ENCODE measurements around the gene UBR3.
"Not testable (repeated sequence)": the region's sequence is repeated elsewhere in the genome, so short reads cannot be mapped to it uniquely, and the experiment has no call there.

UBR3 gene

GRCh38 chr2:169955940-169956339 lies 128.7 kb downstream of the UBR3 start:
- DNase-seq, result no peak

- DNase-seq, result not testable (repeated sequence)
Observed at GRCh38 chr2:169957219-169957618, 130.0 kb downstream of the UBR3 start.

- DNase-seq, result no peak
Observed at GRCh38 chr2:169961911-169962310, 134.7 kb downstream of the UBR3 start.

DNA sequence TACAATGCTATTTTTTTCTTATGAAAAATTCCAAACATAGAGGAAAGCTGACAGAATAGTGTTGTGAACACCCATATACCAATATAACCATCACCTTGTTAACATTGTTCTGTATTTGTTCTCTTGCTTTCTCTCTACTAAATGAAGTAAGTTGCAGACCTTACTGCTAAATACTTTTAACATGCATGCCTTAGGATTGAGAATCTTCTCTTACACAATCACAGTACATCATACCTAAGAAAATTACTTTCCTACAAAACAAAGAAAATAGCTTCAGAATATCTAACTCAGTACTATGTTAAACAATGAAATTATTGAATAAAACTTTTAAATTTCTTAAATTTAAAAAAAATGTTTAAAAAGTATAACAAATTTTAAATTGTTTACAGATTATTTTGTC lies 136.5 kb downstream of the UBR3 start:
- DNase-seq, result no peak

GRCh38 chr2:169964740-169965139 lies 137.5 kb downstream of the UBR3 start:
- DNase-seq, result no peak

DNA sequence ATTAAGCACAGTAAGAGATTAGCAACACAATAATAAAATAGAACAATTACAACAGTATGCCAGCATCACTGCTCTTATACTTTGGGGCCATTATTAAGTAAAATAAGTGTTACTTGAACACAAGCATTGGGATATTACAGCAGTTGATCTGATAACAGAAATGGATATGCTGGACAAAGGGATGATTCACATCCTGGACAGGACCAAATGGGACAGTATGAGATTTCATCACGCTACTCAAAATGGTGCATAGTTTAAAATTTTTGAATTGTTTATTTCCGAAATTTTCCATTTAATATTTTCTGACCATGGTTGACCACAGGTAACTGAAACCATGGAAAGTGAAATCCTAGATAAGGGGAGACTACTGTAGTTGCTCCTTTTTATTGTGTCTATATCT lies 138.2 kb downstream of the UBR3 start:
- no peak for DNase-seq

GRCh38 chr2:169966454-169966853 lies 139.2 kb downstream of the UBR3 start:
- no peak for DNase-seq

GRCh38 chr2:169968743-169969142 lies 141.5 kb downstream of the UBR3 start:
- no peak for DNase-seq

GRCh38 chr2:169975221-169975620 lies 148.0 kb downstream of the UBR3 start:
- no peak for DNase-seq

- DNase-seq, result no peak
Observed at GRCh38 chr2:169976335-169976851, 149.1 kb downstream of the UBR3 start.

DNA sequence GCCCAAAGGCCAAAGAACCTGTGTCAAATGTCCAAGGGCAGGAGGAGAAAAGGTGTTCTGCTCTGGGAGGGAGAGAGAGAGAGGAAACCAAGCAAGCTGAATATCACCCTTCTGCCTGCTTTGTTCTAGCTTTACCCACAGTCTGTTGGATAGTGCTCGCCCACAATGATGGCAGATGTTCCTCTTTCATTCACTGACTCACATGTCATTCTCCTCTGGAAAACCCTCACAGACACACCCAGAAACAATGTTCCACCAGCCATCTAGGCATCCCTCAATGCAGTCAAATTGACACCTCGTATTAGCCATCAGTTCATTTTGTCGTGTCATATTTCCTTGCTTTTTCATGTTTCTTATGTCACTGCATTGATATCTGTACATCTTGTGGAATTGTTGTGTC lies 150.3 kb downstream of the UBR3 start:
- no peak for DNase-seq

GRCh38 chr2:169978402-169979017 lies 151.3 kb downstream of the UBR3 start:
- no peak for DNase-seq

- DNase-seq, result no peak
Observed at GRCh38 chr2:169979025-169979424, 151.8 kb downstream of the UBR3 start.

- DNase-seq, result no peak
Observed at GRCh38 chr2:169980001-169980400, 152.7 kb downstream of the UBR3 start.

DNA sequence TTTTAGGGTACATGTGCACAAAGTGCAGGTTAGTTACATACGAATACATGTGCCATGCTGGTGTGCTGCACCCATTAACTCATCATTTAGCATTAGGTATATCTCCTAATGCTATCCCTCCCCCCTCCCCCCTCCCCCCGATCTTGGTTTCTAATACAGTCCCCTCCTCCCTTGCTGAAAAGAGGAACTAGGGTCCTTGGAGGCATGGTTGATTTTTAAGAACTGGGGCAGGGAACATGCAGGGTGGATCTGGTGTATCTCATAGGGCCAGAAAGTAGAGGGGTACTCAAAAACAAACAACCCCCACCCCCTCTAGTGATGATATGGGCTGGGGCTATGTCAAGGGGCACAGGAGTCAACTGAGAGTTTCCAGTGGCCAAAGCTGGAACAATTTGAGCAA lies 153.4 kb downstream of the UBR3 start:
- no peak for DNase-seq

DNA sequence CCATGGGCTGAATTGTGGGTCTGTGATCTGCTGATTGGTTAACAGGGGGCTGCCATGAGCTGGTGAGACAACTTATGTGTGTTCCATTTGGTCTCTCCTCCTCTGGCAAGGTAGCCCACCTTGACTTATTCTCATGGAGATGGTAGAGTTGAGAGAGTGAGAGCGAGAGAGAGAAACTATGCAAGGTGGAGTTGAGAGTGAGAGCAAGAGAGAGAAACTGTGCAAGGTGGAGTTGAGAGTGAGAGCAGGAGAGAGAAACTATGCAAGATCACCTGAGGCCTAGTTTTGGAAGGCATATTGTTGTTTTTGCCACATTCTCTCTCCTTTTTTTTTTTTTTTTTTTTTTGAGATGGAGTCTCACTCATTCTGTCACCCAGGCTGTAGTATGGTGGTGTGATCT lies 155.7 kb downstream of the UBR3 start:
- DNase-seq, result no peak

DNA sequence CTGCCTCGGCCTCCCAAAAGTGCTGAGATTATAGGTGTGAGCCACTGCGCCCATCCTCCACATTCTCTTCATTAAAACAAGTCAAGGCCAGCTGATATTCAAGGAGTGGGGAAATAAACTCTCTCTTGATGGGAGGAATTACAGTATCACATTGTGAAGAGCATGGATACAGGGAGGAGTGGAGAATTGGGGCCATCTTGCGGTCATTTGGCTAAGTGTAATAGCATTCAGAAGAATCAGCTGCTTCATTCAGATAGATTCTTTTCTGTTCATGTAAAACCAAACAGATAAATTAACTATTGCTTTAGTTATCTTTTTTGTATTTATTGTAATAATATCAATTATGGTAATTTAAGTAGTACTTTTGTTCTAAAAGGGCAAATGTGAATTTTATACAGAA lies 156.3 kb downstream of the UBR3 start:
- DNase-seq, result no peak

DNA sequence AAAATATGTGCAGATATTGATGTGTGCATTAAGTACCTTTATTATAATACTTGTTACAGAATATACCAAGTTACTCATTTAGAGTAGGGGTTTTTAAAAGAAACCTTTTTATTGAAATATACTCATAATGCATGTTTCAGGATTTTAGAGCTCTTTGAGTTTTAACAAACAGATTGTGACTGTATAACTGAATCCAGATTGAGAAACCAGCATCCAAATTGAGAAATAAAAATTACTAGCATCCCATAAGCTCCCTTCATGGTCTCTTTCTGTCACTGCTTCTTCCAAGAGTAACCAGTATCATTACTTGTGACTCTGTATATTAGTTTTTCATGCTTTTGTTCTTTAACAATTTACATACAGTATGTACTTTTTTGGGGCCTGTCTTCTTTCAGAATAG lies 156.9 kb downstream of the UBR3 start:
- DNase-seq, result no peak

GRCh38 chr2:169994752-169995151 lies 167.5 kb downstream of the UBR3 start:
- DNase-seq, result no peak

- no peak for DNase-seq
Observed at GRCh38 chr2:169997140-169997887, 170.1 kb downstream of the UBR3 start.

DNA sequence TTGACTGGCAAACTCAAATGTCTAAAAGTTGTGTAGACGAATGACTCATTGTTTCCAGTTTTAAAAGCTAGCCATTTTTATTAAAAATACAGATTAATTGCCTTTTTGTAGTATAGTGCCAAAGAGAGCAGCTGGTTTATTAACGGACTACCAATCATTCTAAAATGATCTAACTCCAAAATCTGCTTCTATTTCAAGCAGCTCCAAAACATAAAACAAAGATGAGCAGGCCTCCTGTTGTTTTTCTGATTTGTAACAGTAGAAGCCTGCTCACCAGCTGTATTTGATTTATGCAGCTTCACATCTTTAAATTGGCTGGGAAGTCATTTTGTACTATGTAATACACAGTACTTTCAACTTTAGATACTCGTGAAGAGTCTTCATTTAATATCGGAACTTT lies 171.8 kb downstream of the UBR3 start:
- DNase-seq, result no peak

GRCh38 chr2:170002096-170002495 lies 174.8 kb downstream of the UBR3 start:
- no peak for DNase-seq

GRCh38 chr2:170005702-170006101 lies 178.4 kb downstream of the UBR3 start:
- DNase-seq, result no peak

DNA sequence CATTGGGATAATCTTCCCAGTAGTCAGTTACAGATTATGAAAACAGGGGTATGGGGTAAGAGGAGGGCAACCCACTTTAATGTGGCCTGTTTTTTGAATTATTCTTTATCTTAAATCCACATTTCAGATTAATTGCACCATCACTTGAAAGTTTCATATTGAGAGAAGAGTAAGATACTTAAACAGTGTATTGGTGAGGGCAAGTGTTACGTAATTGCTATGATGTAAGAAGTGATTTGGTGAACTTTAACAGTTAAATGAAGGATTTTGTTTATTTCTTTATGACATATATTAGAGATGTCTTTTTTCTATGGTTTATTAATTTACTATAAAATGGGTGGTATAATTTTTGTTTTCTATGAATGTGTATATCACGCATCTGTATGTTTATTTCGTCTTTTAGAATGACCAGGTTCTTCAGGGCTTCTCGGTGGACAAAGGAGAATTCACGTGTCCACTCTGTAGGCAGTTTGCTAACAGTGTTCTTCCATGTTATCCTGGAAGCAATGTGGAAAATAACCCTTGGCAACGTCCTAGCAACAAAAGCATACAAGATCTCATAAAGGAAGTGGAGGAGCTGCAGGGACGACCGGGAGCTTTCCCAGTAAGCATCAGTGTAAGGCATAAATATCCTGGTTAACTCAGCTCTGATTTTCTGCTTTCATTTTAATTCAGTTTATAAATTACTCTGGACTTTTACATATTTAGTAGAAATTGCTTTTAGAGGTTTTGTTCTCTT lies 179.5 kb downstream of the UBR3 start:
- no peak for DNase-seq
